ENCODE data around the gene VAMP2. TPM values are rescaled to one million over a fixed set of nuclear protein-coding genes. Genes with fewer than 3 reads are reported as not detected.

Gene VAMP2
- total RNA-seq, 4 donors from 2014 or later = 14.6 to 39.8 (median 33.4) TPM

DNA sequence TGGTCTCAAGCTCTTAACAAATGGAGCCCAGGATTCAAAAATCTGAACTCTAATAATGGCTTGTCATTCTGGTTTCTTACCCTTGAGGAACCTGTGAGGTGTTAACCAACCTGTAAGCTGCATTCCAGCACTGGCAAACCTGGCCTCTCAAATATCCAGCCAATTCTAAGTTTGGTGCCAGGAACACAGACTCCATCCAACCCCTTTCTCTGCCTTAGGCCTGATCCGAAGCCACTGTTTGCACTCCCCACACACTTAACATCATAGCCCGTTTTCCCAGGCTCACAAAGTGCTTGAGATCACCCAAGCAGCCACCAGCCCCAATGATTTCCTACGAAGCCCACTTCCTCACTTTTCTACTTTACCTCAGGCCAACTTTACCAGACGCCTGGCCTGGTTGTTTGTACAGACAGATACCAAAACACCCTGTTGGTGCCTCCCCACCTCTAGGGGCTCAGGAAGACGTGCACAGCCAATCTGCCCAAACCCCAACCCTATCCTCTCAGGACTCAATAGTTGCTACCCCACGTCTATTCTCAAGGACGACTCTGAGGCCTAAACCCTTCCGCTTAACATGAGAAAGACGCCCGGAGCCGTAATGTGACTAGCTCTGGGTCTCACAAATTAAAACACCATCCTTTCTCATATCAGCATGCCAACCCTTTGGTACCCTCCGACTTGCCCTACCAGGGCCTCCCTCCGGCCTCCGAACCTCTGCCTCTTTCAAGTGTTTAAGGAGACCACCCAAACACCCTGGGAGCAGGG, 7.3 kb downstream of the VAMP2 start:
- Histone ChIP-seq H3K4me1 (peaks cover 0 to 58% (median 27%) of the 10 kb centered on the region in 3 donors), H3K4me3 (peak overlapping the region; percentile 79 to 91), H3K27me3 (no peaks in the 10 kb centered on the region), H3K36me3 (peaks cover 0 to 24% of the 10 kb centered on the region in 2 donors), H3K27ac (peak overlapping the region; percentile 99 to 100 (median 99)), H3K9me3 (no peaks in the 10 kb centered on the region)
- 9 to 11% methylated on average over 5 to 11 of the region's 14 CpGs for WGBS, 2 donors (ENCODE audit: low coverage in 1 of 2)
- TF ChIP-seq, protein P1, sequence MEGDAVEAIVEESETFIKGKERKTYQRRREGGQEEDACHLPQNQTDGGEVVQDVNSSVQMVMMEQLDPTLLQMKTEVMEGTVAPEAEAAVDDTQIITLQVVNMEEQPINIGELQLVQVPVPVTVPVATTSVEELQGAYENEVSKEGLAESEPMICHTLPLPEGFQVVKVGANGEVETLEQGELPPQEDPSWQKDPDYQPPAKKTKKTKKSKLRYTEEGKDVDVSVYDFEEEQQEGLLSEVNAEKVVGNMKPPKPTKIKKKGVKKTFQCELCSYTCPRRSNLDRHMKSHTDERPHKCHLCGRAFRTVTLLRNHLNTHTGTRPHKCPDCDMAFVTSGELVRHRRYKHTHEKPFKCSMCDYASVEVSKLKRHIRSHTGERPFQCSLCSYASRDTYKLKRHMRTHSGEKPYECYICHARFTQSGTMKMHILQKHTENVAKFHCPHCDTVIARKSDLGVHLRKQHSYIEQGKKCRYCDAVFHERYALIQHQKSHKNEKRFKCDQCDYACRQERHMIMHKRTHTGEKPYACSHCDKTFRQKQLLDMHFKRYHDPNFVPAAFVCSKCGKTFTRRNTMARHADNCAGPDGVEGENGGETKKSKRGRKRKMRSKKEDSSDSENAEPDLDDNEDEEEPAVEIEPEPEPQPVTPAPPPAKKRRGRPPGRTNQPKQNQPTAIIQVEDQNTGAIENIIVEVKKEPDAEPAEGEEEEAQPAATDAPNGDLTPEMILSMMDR (IDR thresholded peaks at IDR 0.05) = peak in 2 of 4 experiments; percentile 10 to 16
- TF ChIP-seq EP300 (IDR thresholded peaks at IDR 0.05) = no peak
- TF ChIP-seq POLR2AphosphoS5 (IDR thresholded peaks at IDR 0.05) = no peak
- no peak for ATAC-seq

DNA sequence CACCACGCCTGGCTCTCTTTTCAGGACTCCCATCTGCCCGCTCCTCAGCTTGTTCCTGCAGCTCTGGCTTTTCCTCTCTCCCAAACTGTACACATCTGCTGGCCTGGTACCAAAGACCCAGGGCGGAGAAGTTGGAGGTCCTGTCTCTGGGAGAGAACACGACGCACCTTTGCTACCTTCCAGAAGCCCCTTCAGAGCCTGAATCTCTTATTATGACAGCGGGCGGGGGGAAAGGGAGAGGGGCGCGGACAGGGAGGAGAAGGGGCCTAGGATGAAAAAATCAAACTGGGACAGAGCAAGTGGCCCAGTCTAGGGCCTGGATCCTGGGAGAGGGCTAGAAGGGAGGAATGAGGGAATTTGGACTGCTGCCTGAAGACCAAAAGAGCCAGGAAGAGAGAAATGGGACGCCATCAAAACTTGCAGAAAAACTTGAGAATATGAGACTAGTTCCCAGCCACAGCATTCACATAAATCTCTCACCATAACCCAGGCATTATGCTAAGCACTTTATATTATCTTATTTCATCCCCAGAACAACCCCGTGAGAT, 8.1 kb downstream of the VAMP2 start:
- Histone ChIP-seq H3K27me3 (no peaks in the 10 kb centered on the region), H3K27ac (peak overlapping the region; percentile 99 to 100 (median 99)), H3K4me1 (peaks cover 0 to 58% (median 35%) of the 10 kb centered on the region in 3 donors), H3K9me3 (no peaks in the 10 kb centered on the region), H3K4me3 (peak overlapping the region; percentile 79 to 91), H3K36me3 (peaks cover 0 to 26% of the 10 kb centered on the region in 2 donors)
- no peak for ATAC-seq
- WGBS, 2 donors (ENCODE audit: low coverage in 1 of 2) = 2 to 18% methylated on average over 4 to 5 of the region's 11 CpGs
- TF ChIP-seq, protein P1 (IDR thresholded peaks at IDR 0.05) = no peak
- TF ChIP-seq EP300 (IDR thresholded peaks at IDR 0.05) (no peak), POLR2AphosphoS5 (IDR thresholded peaks at IDR 0.05) (no peak), POLR2A (IDR thresholded peaks at IDR 0.05) (no peak)

DNA sequence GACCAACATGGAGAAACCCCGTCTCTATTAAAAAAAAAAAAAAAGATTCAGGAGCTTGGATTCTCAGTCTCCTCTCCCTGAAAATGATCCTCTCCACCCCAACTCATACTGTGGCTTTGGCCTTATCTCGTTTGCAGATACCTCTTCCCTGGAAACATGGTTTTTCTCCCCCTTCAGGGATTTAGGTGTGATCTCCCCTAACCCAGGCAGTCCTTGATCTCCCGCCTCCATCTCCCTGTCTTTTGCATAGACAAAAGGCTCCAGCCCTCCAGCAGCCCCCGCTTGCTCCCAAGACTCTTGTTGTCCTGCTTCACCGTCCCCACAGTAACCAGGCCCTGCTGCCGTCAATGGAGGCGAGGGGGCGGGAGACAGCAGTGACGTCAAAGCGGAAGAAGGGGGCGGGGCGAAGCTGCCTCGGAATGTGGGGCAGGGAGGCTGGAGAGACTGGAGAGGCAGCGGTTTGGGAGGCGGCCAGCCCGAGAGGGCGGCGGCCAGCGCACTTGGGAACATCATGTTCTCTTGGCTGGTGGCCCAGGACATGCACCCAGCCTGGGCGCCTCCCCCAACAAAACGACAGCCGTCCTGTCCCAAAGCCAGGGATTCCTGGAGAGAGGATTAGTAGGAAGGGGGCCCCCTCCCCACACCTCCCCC, 8.7 kb downstream of the VAMP2 start:
- 0 to 1% methylated on average over 2 to 11 of the region's 22 CpGs for WGBS, 2 donors (ENCODE audit: low coverage in 1 of 2)
- Histone ChIP-seq H3K27ac (peak overlapping the region; percentile 99 to 100 (median 99)), H3K4me1 (peaks cover 0 to 58% (median 33%) of the 10 kb centered on the region in 3 donors), H3K9me3 (no peaks in the 10 kb centered on the region), H3K36me3 (peaks cover 0 to 26% of the 10 kb centered on the region in 2 donors), H3K4me3 (peak overlapping the region; percentile 79 to 91), H3K27me3 (no peaks in the 10 kb centered on the region)
- peak; percentile 61 for ATAC-seq
- peak; percentile 99 for TF ChIP-seq EP300 (IDR thresholded peaks at IDR 0.05)
- TF ChIP-seq POLR2A (IDR thresholded peaks at IDR 0.05) = peak; percentile 85 to 91
- TF ChIP-seq POLR2AphosphoS5 (IDR thresholded peaks at IDR 0.05) = peak; percentile 100
- TF ChIP-seq, protein P1 (IDR thresholded peaks at IDR 0.05) = no peak

DNA sequence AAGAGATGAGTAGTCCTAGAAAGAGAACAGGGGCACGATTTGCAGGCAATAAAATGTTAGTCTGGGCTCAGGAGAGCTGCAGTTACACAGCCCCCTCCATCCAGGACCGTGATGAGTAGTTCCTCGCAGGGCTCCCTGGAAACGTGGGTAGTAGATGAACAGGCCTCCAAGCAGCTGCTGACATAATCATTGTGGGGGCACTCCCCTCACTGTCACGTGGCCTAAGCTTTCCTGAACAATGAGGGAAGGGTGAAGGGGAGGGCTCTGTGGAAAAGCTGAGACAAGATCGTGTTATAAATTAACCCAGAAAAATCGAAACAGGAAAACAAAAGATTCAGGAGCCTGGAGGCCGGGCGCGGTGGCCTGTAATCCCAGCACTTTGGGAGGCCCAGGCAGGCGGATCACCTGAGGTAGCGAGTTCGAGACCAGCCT, 9.2 kb downstream of the VAMP2 start:
- peaks cover 0 to 31% of the 10 kb centered on the region in 2 donors for H3K36me3 ChIP-seq
- H3K4me1 ChIP-seq = peaks cover 0 to 58% (median 31%) of the 10 kb centered on the region in 3 donors
- WGBS, 2 donors (ENCODE audit: low coverage in 1 of 2) = 9 to 15% methylated on average over 10 of the region's 13 CpGs
- TF ChIP-seq POLR2AphosphoS5 (IDR thresholded peaks at IDR 0.05) (peak; percentile 96), POLR2A (IDR thresholded peaks at IDR 0.05) (peak; percentile 49 to 55), EP300 (IDR thresholded peaks at IDR 0.05) (no peak)
- TF ChIP-seq, protein P1 (IDR thresholded peaks at IDR 0.05) = no peak
- no peaks in the 10 kb centered on the region for H3K27me3 ChIP-seq
- peak overlapping the region; percentile 98 to 100 (median 99) for H3K27ac ChIP-seq
- H3K4me3 ChIP-seq = peak overlapping the region; percentile 77 to 79
- H3K9me3 ChIP-seq = no peaks in the 10 kb centered on the region
- no peak for ATAC-seq

All from gastroesophageal sphincter (tissue), 4 donors.